GM12891 (cell line): Measurements from ENCODE around the gene TUSC1.
"Not testable (repeated sequence)": the region's sequence is repeated elsewhere in the genome, so short reads cannot be mapped to it uniquely, and the experiment has no call there.

Experiments
- POLR2A ChIP-seq: IDR thresholded peaks from 2 replicates; pipeline ENCODE4 v1.6.1; 2011; ENCODE audit warnings: low read depth, low read length, control low read depth
- POLR2AphosphoS5 ChIP-seq: IDR thresholded peaks from 2 replicates; pipeline ENCODE4 v1.6.1; 2011; ENCODE audit warnings: low read depth, low read length, control low read depth

DNA sequence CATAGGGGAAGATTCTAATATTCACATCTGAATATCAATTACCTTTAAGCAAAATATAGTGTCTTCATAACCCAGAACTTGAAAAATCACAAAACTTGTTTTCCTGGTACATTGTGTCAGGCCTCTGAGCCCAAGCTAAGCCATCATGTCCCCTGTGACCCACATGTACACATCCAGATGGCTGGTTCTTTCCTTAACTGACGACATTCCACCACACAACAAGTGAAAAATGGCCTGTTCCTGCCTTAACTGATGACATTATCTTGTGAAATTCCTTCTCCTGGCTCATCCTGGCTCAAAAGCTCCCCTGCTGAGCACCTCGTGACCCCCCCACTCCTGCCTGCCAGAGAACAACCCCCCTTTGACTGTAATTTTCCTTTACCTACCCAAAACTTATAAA is 2.4 kb downstream of the TUSC1 start:
- not testable (repeated sequence) for TF ChIP-seq POLR2AphosphoS5, POLR2A
